Measurements from ENCODE around the gene SETD7. TPM values are rescaled to one million over a fixed set of nuclear protein-coding genes. Genes with fewer than 3 reads are reported as not detected.
A peak's percentile ranks its signal among the peaks of the same experiment; 100 is the strongest.

Gene SETD7
- total RNA-seq, 4 donors from 2014 or later = 19.7 to 31.3 (median 24.8) TPM

DNA sequence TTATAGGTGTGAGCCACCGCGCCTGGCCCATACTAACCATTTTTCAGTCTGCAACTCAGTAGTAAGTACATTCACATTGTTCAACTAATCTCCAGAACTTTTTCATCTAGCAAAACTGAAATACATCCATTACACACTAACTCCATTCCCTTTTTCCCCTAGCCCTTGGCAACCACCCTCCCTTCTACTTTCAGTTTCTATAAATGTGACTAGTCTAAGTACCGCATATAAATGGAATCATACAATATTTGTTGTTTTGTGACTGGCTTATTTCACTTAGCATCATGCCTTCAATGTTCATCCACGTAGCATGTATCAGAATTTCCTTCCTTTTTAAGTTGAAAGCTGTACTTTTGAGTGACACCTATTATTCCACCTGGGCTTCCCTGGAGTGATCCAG is 44.6 kb upstream of the SETD7 start:
- DNase-seq = no peak
- Histone ChIP-seq H3K36me3 (no peaks in the 10 kb centered on the region), H3K9me3 (no peaks in the 10 kb centered on the region), H3K4me1 (no peaks in the 10 kb centered on the region), H3K27ac (no peak overlapping the region), H3K4me3 (no peak overlapping the region), H3K27me3 (peaks cover 5% of the 10 kb centered on the region)
- WGBS, 2 donors (ENCODE audit: low coverage in 1 of 2) = 83 to 84% methylated on average over 4 of the region's 4 CpGs
- TF ChIP-seq EP300 (IDR thresholded peaks at IDR 0.05; ENCODE audit: low read depth) (no peak), POLR2A (IDR thresholded peaks at IDR 0.05) (no peak), POLR2AphosphoS5 (IDR thresholded peaks at IDR 0.05) (no peak)
- TF ChIP-seq, protein P1, sequence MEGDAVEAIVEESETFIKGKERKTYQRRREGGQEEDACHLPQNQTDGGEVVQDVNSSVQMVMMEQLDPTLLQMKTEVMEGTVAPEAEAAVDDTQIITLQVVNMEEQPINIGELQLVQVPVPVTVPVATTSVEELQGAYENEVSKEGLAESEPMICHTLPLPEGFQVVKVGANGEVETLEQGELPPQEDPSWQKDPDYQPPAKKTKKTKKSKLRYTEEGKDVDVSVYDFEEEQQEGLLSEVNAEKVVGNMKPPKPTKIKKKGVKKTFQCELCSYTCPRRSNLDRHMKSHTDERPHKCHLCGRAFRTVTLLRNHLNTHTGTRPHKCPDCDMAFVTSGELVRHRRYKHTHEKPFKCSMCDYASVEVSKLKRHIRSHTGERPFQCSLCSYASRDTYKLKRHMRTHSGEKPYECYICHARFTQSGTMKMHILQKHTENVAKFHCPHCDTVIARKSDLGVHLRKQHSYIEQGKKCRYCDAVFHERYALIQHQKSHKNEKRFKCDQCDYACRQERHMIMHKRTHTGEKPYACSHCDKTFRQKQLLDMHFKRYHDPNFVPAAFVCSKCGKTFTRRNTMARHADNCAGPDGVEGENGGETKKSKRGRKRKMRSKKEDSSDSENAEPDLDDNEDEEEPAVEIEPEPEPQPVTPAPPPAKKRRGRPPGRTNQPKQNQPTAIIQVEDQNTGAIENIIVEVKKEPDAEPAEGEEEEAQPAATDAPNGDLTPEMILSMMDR (IDR thresholded peaks at IDR 0.05) = no peak
- intact Hi-C loops (cut with DNase I; ENCODE audit: low total_unique reads) (no loop called here), in situ Hi-C loops (cut with MboI; ENCODE audit: low pct_ligation_motif_present in 1 of 4, low pct_unique_long_range_greater_than_20kb in 1 of 4, low sequenced_read_pairs in 3 of 4) (no loop called here)

DNA sequence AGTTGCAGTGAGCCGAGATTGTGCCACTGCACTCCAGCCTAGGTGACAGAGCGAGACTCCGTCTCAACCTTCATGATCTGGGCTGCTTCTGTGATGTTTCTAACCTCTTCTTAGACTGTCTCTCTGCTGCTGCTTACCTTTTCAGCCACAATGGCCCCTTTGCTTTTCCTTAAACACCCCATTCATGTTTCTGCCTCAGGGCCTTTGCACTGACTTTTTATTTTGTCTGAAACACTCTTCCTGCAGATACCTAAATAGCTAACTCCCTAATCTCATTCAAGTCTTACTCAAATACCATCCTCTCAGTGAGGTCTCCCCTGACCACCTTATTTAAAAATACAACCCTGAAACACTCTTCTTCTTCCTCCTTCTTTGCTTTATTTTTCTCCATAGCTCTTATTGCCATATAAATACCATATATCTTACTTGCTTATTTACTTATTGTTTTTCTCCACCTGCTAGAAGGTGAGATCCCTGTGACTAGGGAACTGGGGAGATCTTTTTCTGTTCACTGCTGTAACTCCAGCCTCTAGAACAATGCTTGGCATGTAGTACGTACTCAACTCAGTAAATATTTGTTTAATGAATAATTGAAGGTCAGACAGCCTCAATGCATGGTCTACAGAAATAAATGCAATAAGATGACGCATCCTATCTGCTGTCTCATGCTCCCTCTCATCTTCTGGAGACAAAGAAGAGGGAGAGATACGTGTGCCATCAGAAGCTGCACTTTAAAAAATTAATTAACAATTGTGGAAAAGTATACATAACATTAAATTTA is 43.8 kb upstream of the SETD7 start:
- intact Hi-C loops (cut with DNase I; ENCODE audit: low total_unique reads) = no loop called here
- 73 to 89% methylated on average over 3 to 6 of the region's 6 CpGs for WGBS, 2 donors (ENCODE audit: low coverage in 1 of 2)
- H3K4me3 ChIP-seq = no peak overlapping the region

GRCh38 chr4:139599076-139599475 is 43.1 kb upstream of the SETD7 start:
- Histone ChIP-seq H3K4me1 (no peaks in the 10 kb centered on the region), H3K9me3 (no peaks in the 10 kb centered on the region), H3K27ac (no peak overlapping the region), H3K27me3 (peaks cover 5% of the 10 kb centered on the region), H3K4me3 (no peak overlapping the region), H3K36me3 (no peaks in the 10 kb centered on the region)
- DNase-seq = no peak
- in situ Hi-C loops (cut with MboI; ENCODE audit: low pct_ligation_motif_present in 1 of 4, low pct_unique_long_range_greater_than_20kb in 1 of 4, low sequenced_read_pairs in 3 of 4) = no loop called here
- no peak for TF ChIP-seq EP300 (IDR thresholded peaks at IDR 0.05; ENCODE audit: low read depth)
- no peak for TF ChIP-seq POLR2A (IDR thresholded peaks at IDR 0.05)
- TF ChIP-seq POLR2AphosphoS5 (IDR thresholded peaks at IDR 0.05) = no peak
- TF ChIP-seq, protein P1 (IDR thresholded peaks at IDR 0.05) = no peak
- 90 to 100% methylated on average over 1 to 3 of the region's 3 CpGs for WGBS, 2 donors (ENCODE audit: low coverage in 1 of 2)
- intact Hi-C loops (cut with DNase I; ENCODE audit: low total_unique reads) = no loop called here

More for the DNA sequence above, 43.8 kb upstream of the SETD7 start:
- H3K4me1 ChIP-seq = no peaks in the 10 kb centered on the region
- TF ChIP-seq EP300 (IDR thresholded peaks at IDR 0.05; ENCODE audit: low read depth) (no peak), POLR2AphosphoS5 (IDR thresholded peaks at IDR 0.05) (no peak), POLR2A (IDR thresholded peaks at IDR 0.05) (no peak)
- TF ChIP-seq, protein P1 (IDR thresholded peaks at IDR 0.05) = no peak
- H3K36me3 ChIP-seq = no peaks in the 10 kb centered on the region
- DNase-seq = no peak
- H3K27me3 ChIP-seq = peaks cover 5% of the 10 kb centered on the region
- in situ Hi-C loops (cut with MboI; ENCODE audit: low pct_ligation_motif_present in 1 of 4, low pct_unique_long_range_greater_than_20kb in 1 of 4, low sequenced_read_pairs in 3 of 4) = no loop called here
- H3K9me3 ChIP-seq = no peaks in the 10 kb centered on the region
- no peak overlapping the region for H3K27ac ChIP-seq

DNA sequence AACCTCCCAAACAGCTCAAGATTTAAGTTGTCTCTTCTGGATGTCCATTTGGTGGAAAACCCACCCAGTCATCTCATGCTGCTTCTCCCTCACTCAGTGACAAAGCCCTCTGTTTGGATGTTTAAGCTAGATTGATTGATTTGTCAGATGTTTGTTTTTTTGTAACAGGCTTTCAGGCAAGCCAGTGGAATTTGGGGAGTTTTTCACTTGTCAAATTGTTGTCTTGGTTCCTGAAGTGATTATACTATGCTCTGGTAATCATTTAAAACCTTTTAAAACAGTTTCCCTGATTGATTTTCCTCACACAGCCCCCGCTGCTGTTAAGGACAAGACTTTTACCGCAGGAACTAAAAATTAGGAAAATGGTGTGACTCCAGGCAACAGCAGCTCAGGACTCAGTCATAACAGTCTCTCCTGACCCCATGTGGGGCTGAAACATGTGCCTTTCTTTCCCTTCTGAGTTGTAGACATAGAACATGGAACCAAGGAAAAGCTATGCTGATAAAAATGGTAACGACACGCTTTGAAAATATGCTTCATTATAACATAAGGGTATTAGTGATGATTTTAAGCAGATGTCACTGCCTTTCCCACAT is 40.8 kb upstream of the SETD7 start:
- in situ Hi-C loops (cut with MboI; ENCODE audit: low pct_ligation_motif_present in 1 of 4, low pct_unique_long_range_greater_than_20kb in 1 of 4, low sequenced_read_pairs in 3 of 4) = no loop called here
- H3K27ac ChIP-seq = peak overlapping the region in 1 of 4 donors; percentile 3

More for the DNA sequence above, 40.8 kb upstream of the SETD7 start:
- intact Hi-C loops (cut with DNase I; ENCODE audit: low total_unique reads) = no loop called here
- TF ChIP-seq POLR2AphosphoS5 (IDR thresholded peaks at IDR 0.05) = no peak
- no peak for TF ChIP-seq POLR2A (IDR thresholded peaks at IDR 0.05)
- no peak for TF ChIP-seq EP300 (IDR thresholded peaks at IDR 0.05; ENCODE audit: low read depth)
- TF ChIP-seq, protein P1 (IDR thresholded peaks at IDR 0.05) = no peak
- WGBS, 2 donors (ENCODE audit: low coverage in 1 of 2) = 81 to 85% methylated on average over 4 of the region's 4 CpGs
- Histone ChIP-seq H3K9me3 (no peaks in the 10 kb centered on the region), H3K27me3 (peaks cover 5% of the 10 kb centered on the region), H3K36me3 (no peaks in the 10 kb centered on the region), H3K4me3 (no peak overlapping the region), H3K4me1 (no peaks in the 10 kb centered on the region)
- DNase-seq = no peak
